NK-92 (cell line): ENCODE data around the gene SSTR1.

ENCODE experiments used
- DNase-seq: peaks from one replicate; lab custom pipeline; 2025; ENCODE audit not compliant: unreplicated experiment; lab: John Stamatoyannopoulos, UW

Gene SSTR1

GRCh38 chr14:38233218-38233617, 25.5 kb downstream of the SSTR1 start:
- DNase-seq, result no peak

- DNase-seq, result no peak
Observed at GRCh38 chr14:38238332-38238731, 30.6 kb downstream of the SSTR1 start.

- DNase-seq, result no peak
Observed at GRCh38 chr14:38238878-38239277, 31.2 kb downstream of the SSTR1 start.

- DNase-seq, result no peak
Observed at GRCh38 chr14:38243696-38244240, 36.1 kb downstream of the SSTR1 start.

- no peak for DNase-seq
Observed at GRCh38 chr14:38248321-38249028, 40.8 kb downstream of the SSTR1 start.

- no peak for DNase-seq
Observed at GRCh38 chr14:38250331-38250730, 42.6 kb downstream of the SSTR1 start.

- DNase-seq, result no peak
Observed at GRCh38 chr14:38252066-38252710, 44.5 kb downstream of the SSTR1 start.

- no peak for DNase-seq
Observed at GRCh38 chr14:38253676-38254075, 46.0 kb downstream of the SSTR1 start.

GRCh38 chr14:38254571-38255407, 47.1 kb downstream of the SSTR1 start:
- no peak for DNase-seq

- no peak for DNase-seq
Observed at GRCh38 chr14:38255408-38255672, 47.6 kb downstream of the SSTR1 start.

GRCh38 chr14:38255673-38256532, 48.2 kb downstream of the SSTR1 start, which contains the start of gene CLEC14A:
TSS of gene CLEC14A (minus strand) at chr14:38256093. CDS start at chr14:38256022, 71 bp downstream.
- DNase-seq, result no peak

GRCh38 chr14:38256533-38256840, 48.8 kb downstream of the SSTR1 start:
- no peak for DNase-seq

- DNase-seq, result no peak
Observed at GRCh38 chr14:38257507-38257906, 49.8 kb downstream of the SSTR1 start.

GRCh38 chr14:38261620-38262019, 53.9 kb downstream of the SSTR1 start:
- no peak for DNase-seq
